Esophagus muscularis mucosa (tissue), 4 donors: ENCODE data around the gene CORIN. TPM values are rescaled to one million over a fixed set of nuclear protein-coding genes. Genes with fewer than 3 reads are reported as not detected.
"Not testable (repeated sequence)": the region's sequence is repeated elsewhere in the genome, so short reads cannot be mapped to it uniquely, and the experiment has no call there.

Experiments used
- DNase-seq: peaks from one replicate; pipeline ENCODE4 v3.0.0-alpha.2; 2017; ENCODE audit errors: extremely low spot score
- H3K27ac ChIP-seq, 4 donors: fragments of 200-600 bp; sonication (generic); replicated peaks in 1 of 4; 1 replicate in 3 of 4; 2 replicates in 1 of 4; pipeline ENCODE4 v1.5.1; 2016 to 2019; ENCODE audit warnings: mild to moderate bottlenecking in 1 of 4
- H3K27me3 ChIP-seq, 4 donors: fragments of 200-600 bp; sonication (generic); one replicate each; pipeline versions ENCODE4 v1.5.1 to v1.6.0; 2016 to 2019
- H3K36me3 ChIP-seq, 4 donors: fragments of 200-600 bp; sonication (generic); one replicate each; pipeline ENCODE4 v1.5.1; 2016 to 2019
- H3K4me1 ChIP-seq, 4 donors: fragments of 200-600 bp; sonication (generic); one replicate each; pipeline ENCODE4 v1.5.1; 2016 to 2019
- H3K4me3 ChIP-seq, 4 donors: fragments of 200-600 bp; sonication (generic); 1 replicate in 2 of 4; 2 replicates in 2 of 4; pipeline ENCODE4 v1.5.1; 2016 to 2019; ENCODE audit warnings: mild to moderate bottlenecking in 4 of 4, moderate library complexity in 1 of 4
- H3K9me3 ChIP-seq, 4 donors: fragments of 200-600 bp; sonication (generic); 1 replicate in 3 of 4; 2 replicates in 1 of 4; pipeline ENCODE4 v1.5.1; 2016 to 2019
- EP300 ChIP-seq: sonication (generic); formaldehyde crosslinking; IDR thresholded peaks from one replicate; pipeline ENCODE4 v1.6.1; 2017; ENCODE audit warnings: antibody characterized with exemption
- POLR2A ChIP-seq: fragments of 450-650 bp; IDR thresholded peaks from one replicate; pipeline ENCODE4 v1.6.1; 2017; ENCODE audit warnings: antibody characterized with exemption, moderate library complexity, mild to moderate bottlenecking, low read depth
- POLR2AphosphoS5 ChIP-seq, 2 donors: sonication (generic); formaldehyde crosslinking; IDR thresholded peaks; one replicate each; pipeline ENCODE4 v1.6.1; 2017; ENCODE audit warnings: antibody characterized with exemption in 2 of 2
- WGBS: methylation state at CpG from one replicate; pipeline ENCODE4 v1.1.5; 2018; 5-methylcytosine and 5-hydroxymethylcytosine counted together
- intact Hi-C: fragments of 100-400 bp; cut with DNase I; formaldehyde crosslinking; loops from one replicate; pipeline ENCODE4 v1.15.1; 2023
- total RNA-seq, 4 donors: library from RNA; depleted of rRNA; stranded (reverse); fragments of >200 nt; gene quantifications; one replicate each; pipeline versions ENCODE4 v1.1.0 to v1.2.1, GENCODE V29; 2016
- TF ChIP-seq, protein P1 (sequence below), 3 experiments: fragments of 200-600 bp in 2 of 3; fragments of 450-650 bp in 1 of 3; sonication (generic) in 2 of 3; IDR thresholded peaks; one replicate each; pipeline ENCODE4 v1.5.1; 2017 to 2019; ENCODE audit warnings: antibody characterized with exemption in 3 of 3, mild to moderate bottlenecking in 2 of 3, moderate library complexity in 1 of 3

The CORIN gene
- total RNA-seq, 4 donors from 2014 or later: 1.2 to 4.8 (median 2.8) TPM

DNA sequence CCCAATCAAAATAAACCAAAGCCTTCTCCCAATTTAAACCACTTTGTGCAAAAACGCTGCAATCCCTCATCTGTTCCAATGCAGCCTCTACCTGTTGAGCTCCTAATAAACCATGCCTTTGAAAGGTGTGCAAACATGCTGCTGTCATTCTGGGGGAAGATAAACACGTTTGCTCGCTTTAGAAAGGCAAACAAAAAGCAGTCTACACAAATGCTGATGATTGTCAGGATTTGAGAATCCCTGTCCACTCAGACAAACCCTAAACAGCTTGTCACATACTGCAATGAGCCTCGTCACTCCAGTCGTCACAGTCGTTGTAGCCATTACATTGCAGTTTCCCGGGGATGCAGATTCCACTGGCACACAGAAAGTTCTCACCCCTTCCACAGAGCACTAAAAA is 145.2 kb downstream of the CORIN start:
- Histone ChIP-seq H3K27ac (no peak overlapping the region), H3K27me3 (peaks cover 0 to 8% (median 0%) of the 10 kb centered on the region in 4 donors), H3K9me3 (no peaks in the 10 kb centered on the region), H3K36me3 (no peaks in the 10 kb centered on the region), H3K4me1 (peaks cover 0 to 8% (median 0%) of the 10 kb centered on the region in 4 donors), H3K4me3 (no peak overlapping the region)
- TF ChIP-seq, protein P1, sequence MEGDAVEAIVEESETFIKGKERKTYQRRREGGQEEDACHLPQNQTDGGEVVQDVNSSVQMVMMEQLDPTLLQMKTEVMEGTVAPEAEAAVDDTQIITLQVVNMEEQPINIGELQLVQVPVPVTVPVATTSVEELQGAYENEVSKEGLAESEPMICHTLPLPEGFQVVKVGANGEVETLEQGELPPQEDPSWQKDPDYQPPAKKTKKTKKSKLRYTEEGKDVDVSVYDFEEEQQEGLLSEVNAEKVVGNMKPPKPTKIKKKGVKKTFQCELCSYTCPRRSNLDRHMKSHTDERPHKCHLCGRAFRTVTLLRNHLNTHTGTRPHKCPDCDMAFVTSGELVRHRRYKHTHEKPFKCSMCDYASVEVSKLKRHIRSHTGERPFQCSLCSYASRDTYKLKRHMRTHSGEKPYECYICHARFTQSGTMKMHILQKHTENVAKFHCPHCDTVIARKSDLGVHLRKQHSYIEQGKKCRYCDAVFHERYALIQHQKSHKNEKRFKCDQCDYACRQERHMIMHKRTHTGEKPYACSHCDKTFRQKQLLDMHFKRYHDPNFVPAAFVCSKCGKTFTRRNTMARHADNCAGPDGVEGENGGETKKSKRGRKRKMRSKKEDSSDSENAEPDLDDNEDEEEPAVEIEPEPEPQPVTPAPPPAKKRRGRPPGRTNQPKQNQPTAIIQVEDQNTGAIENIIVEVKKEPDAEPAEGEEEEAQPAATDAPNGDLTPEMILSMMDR (IDR thresholded peaks at IDR 0.05): no peak
- TF ChIP-seq POLR2AphosphoS5 (IDR thresholded peaks at IDR 0.05) (no peak), EP300 (no peak), POLR2A (no peak)
- 75% methylated on average over 7 of the region's 7 CpGs for WGBS
- intact Hi-C loops: no loop called here
- DNase-seq: no peak

DNA sequence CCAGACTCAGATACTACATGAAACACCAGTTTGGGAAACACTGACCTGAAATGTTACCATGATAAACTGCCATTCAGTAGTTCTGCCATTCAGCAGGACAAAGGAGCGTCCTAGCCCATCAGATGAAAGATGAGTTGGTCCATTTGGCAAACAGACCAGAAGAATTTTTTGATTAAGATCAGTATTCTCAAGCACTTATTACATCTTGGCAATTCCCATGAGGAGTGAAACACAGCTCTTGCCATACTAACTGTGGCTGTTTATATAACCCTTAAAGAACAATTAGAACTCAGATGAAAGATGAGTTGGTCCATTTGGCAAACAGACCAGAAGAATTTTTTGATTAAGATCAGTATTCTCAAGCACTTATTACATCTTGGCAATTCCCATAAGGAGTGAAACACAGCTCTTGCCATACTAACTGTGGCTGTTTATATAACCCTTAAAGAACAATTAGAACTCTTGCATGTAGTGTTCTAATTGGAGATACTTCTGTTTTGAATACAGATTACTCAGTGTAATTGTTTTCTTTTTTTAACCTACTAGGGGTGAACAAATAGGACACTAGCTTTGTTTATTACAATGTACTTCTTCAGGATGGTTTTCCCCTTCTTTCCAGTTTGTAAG is 146.0 kb downstream of the CORIN start:
- H3K9me3 ChIP-seq, H3K27me3 ChIP-seq, H3K4me1 ChIP-seq, H3K27ac ChIP-seq, intact Hi-C loops, H3K36me3 ChIP-seq, H3K4me3 ChIP-seq, DNase-seq: not testable (repeated sequence)
- 77% methylated on average over 1 of the region's 1 CpG for WGBS

DNA sequence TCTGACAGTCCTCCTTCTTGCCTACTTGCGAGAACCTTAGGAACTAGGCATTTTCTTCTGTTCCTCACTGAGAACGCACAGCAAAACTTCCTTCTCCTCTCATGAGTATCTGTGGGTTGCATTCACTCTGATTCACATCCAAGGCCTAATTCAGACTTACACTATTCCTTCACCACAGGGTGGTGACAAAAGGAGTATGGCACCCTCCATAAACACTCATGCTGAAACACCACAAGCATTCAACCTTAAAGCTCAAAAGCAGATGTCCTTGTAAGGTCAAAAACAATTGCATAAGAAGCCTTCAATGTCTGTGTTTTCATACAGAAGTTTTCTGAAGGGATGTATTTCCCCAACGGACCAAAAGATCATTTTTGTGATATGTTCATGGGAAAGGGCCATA is 147.3 kb downstream of the CORIN start:
- TF ChIP-seq POLR2A (no peak), EP300 (no peak), POLR2AphosphoS5 (IDR thresholded peaks at IDR 0.05) (no peak)
- TF ChIP-seq, protein P1 (IDR thresholded peaks at IDR 0.05): no peak
- DNase-seq: no peak
- Histone ChIP-seq H3K27ac (no peak overlapping the region), H3K36me3 (no peaks in the 10 kb centered on the region), H3K9me3 (no peaks in the 10 kb centered on the region), H3K4me3 (no peak overlapping the region), H3K4me1 (peaks cover 0 to 8% (median 0%) of the 10 kb centered on the region in 4 donors), H3K27me3 (no peaks in the 10 kb centered on the region)
- intact Hi-C loops: no loop called here
- 93% methylated on average over 3 of the region's 3 CpGs for WGBS

DNA sequence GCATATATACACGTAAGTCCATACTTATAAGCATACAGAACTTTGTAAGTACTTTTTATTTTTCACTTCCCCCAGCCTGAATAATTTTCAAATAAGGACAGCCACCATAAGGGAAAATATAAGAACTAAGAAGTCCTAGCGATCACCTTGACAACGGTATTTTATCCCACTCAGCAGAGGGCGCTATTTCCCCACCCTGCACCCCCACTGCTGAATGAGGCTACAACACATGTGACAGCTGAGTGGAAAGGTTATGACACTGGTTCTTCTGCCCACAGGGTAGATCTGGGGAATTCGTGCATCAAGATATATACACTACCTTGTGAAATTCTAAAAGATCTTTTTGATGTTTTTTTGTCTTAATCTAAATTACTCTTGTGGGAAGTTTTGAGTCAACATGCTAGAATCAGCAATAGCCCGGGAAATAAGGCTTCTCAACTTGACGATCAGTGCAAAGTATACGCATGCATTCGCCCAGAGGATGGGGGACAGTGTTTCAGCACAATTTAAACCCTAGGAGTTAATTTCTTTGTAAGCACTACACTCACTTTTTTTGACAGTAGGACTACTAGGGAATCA is 151.5 kb downstream of the CORIN start:
- no peaks in the 10 kb centered on the region for H3K4me1 ChIP-seq
- H3K36me3 ChIP-seq: no peaks in the 10 kb centered on the region
- intact Hi-C loops: no loop called here
- H3K4me3 ChIP-seq: no peak overlapping the region
- no peak for TF ChIP-seq POLR2AphosphoS5 (IDR thresholded peaks at IDR 0.05)
- TF ChIP-seq, protein P1 (IDR thresholded peaks at IDR 0.05): peak; percentile 41 to 56 (median 55)
- WGBS: 58% methylated on average over 9 of the region's 9 CpGs
- H3K27me3 ChIP-seq: no peaks in the 10 kb centered on the region
- no peak for DNase-seq
- no peaks in the 10 kb centered on the region for H3K9me3 ChIP-seq
- no peak overlapping the region for H3K27ac ChIP-seq

DNA sequence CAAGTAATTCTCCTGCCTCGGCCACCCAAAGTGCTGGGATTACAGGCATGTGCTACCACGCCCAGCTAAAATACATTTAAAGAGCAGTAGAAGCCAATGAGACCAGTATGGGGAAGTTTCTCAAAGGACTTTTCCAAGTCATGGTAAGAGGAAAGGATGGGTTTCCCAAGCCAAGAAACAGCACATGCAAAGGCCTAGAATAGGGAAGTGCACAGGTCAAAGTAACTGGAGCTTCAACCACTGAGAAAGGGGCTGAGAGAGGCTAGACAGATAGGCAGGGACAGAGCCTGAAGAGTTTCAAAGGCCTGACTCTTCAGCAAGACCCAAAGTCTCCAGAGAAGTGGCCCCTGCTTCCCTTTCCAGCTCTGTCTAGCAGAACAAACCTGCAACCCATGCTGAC is 162.1 kb downstream of the CORIN start:
- no peaks in the 10 kb centered on the region for H3K27me3 ChIP-seq
- H3K27ac ChIP-seq: no peak overlapping the region
- H3K4me1 ChIP-seq: no peaks in the 10 kb centered on the region
- TF ChIP-seq EP300: no peak
- no peak for TF ChIP-seq POLR2A
- TF ChIP-seq, protein P1 (IDR thresholded peaks at IDR 0.05): no peak
- TF ChIP-seq POLR2AphosphoS5 (IDR thresholded peaks at IDR 0.05): no peak
- DNase-seq: no peak
- WGBS: 100% methylated on average over 2 of the region's 2 CpGs
- H3K9me3 ChIP-seq: no peaks in the 10 kb centered on the region
- H3K36me3 ChIP-seq: peaks cover 0 to 4% (median 0%) of the 10 kb centered on the region in 4 donors
- H3K4me3 ChIP-seq: no peak overlapping the region
- intact Hi-C loops: no loop called here
